ENCODE results near the gene SKI. TPM values are rescaled to one million over a fixed set of nuclear protein-coding genes. Genes with fewer than 3 reads are reported as not detected.
A peak's percentile ranks its signal among the peaks of the same experiment; 100 is the strongest.
"Not testable (repeated sequence)": the region's sequence is repeated elsewhere in the genome, so short reads cannot be mapped to it uniquely, and the experiment has no call there.

Gene SKI
- total RNA-seq, 1 donor from 2014 or later, result 62.0 TPM

GRCh38 chr1:2324553-2325366 is 96.6 kb downstream of the SKI start:
- H3K36me3 Mint-ChIP-seq (ENCODE audit: low read depth), result peaks cover 3% of the 10 kb centered on the region

GRCh38 chr1:2326524-2326923 is 98.4 kb downstream of the SKI start:
- H3K27me3 Mint-ChIP-seq (ENCODE audit: low read depth), result peaks cover 21% of the 10 kb centered on the region
- H3K4me1 Mint-ChIP-seq, result peaks cover 13% of the 10 kb centered on the region
- H3K27ac Mint-ChIP-seq (ENCODE audit: unreplicated experiment), result peak overlapping the region; percentile 89
- peaks cover 3% of the 10 kb centered on the region for H3K36me3 Mint-ChIP-seq (ENCODE audit: low read depth)
- H3K4me3 Mint-ChIP-seq, result no peak overlapping the region
- TF ChIP-seq CTCF (conservative IDR thresholded peaks at IDR 0.05), result no peak
- no peaks in the 10 kb centered on the region for H3K9me3 Mint-ChIP-seq
- DNase-seq (ENCODE audit: low read depth, low spot score), result no peak

More at GRCh38 chr1:2324553-2325366, 96.6 kb downstream of the SKI start:
- H3K9me3 Mint-ChIP-seq, result no peaks in the 10 kb centered on the region
- H3K4me3 Mint-ChIP-seq, result no peak overlapping the region
- no peak for TF ChIP-seq CTCF (conservative IDR thresholded peaks at IDR 0.05)
- H3K4me1 Mint-ChIP-seq, result peaks cover 6% of the 10 kb centered on the region
- H3K27me3 Mint-ChIP-seq (ENCODE audit: low read depth), result peaks cover 21% of the 10 kb centered on the region
- no peak overlapping the region for H3K27ac Mint-ChIP-seq (ENCODE audit: unreplicated experiment)
- no peak for DNase-seq (ENCODE audit: low read depth, low spot score)

- H3K9me3 Mint-ChIP-seq, result not testable (repeated sequence)
Measured at GRCh38 chr1:2327162-2327561, 99.0 kb downstream of the SKI start.

GRCh38 chr1:2327841-2328240 is 99.7 kb downstream of the SKI start:
- Mint-ChIP-seq H3K4me3 (no peak overlapping the region), H3K27ac (ENCODE audit: unreplicated experiment) (no peak overlapping the region), H3K36me3 (ENCODE audit: low read depth) (peaks cover 3% of the 10 kb centered on the region), H3K27me3 (ENCODE audit: low read depth) (peaks cover 19% of the 10 kb centered on the region), H3K4me1 (peaks cover 13% of the 10 kb centered on the region), H3K9me3 (no peaks in the 10 kb centered on the region)
- no peak for TF ChIP-seq CTCF (conservative IDR thresholded peaks at IDR 0.05)
- no peak for DNase-seq (ENCODE audit: low read depth, low spot score)

More at GRCh38 chr1:2327162-2327561, 99.0 kb downstream of the SKI start:
- Mint-ChIP-seq H3K27ac (ENCODE audit: unreplicated experiment) (peak overlapping the region; percentile 89), H3K4me1 (peaks cover 13% of the 10 kb centered on the region), H3K27me3 (ENCODE audit: low read depth) (peaks cover 19% of the 10 kb centered on the region)
- not testable (repeated sequence) for H3K36me3 Mint-ChIP-seq (ENCODE audit: low read depth); DNase-seq (ENCODE audit: low read depth, low spot score); H3K4me3 Mint-ChIP-seq

GRCh38 chr1:2328676-2329455 is 100.7 kb downstream of the SKI start:
- no peak overlapping the region for H3K27ac Mint-ChIP-seq (ENCODE audit: unreplicated experiment)

More at GRCh38 chr1:2328676-2329455, 100.7 kb downstream of the SKI start:
- TF ChIP-seq CTCF (conservative IDR thresholded peaks at IDR 0.05), result no peak
- no peak for DNase-seq (ENCODE audit: low read depth, low spot score)
- no peaks in the 10 kb centered on the region for H3K9me3 Mint-ChIP-seq
- H3K27me3 Mint-ChIP-seq (ENCODE audit: low read depth), result peaks cover 19% of the 10 kb centered on the region
- no peak overlapping the region for H3K4me3 Mint-ChIP-seq
- H3K36me3 Mint-ChIP-seq (ENCODE audit: low read depth), result peaks cover 3% of the 10 kb centered on the region
- H3K4me1 Mint-ChIP-seq, result peaks cover 13% of the 10 kb centered on the region

All from neural crest cell (in vitro differentiated cells).